BLaER1 treated with 17β-estradiol and CSF1 and Interleukin-3, amounts not matched to agents 10 nM and 100 nM (cell line): ENCODE data around the gene OTUD5.
"Not testable (repeated sequence)": the region's sequence is repeated elsewhere in the genome, so short reads cannot be mapped to it uniquely, and the experiment has no call there.

ENCODE experiments used
- H3K27ac ChIP-seq, 11 experiments: shearing (Covaris generic); formaldehyde crosslinking; 2 replicates each; pipeline ENCODE4 v1.8.1; 2022
- H3K27me3 ChIP-seq, 11 experiments: shearing (Covaris generic); formaldehyde crosslinking; 2 replicates each; pipeline ENCODE4 v1.8.1; 2022
- H3K36me3 ChIP-seq, 11 experiments: shearing (Covaris generic); formaldehyde crosslinking; 2 replicates each; pipeline ENCODE4 v1.8.1; 2022
- H3K4me1 ChIP-seq, 10 experiments: shearing (Covaris generic); formaldehyde crosslinking; 2 replicates each; pipeline ENCODE4 v1.8.1; 2022
- H3K4me2 ChIP-seq, 11 experiments: shearing (Covaris generic); formaldehyde crosslinking; 2 replicates each; pipeline ENCODE4 v1.8.1; 2022
- H3K4me3 ChIP-seq, 10 experiments: shearing (Covaris generic); formaldehyde crosslinking; 2 replicates each; pipeline ENCODE4 v1.8.1; 2022
- H3K9ac ChIP-seq, 11 experiments: shearing (Covaris generic); formaldehyde crosslinking; 2 replicates each; pipeline ENCODE4 v1.8.1; 2022
- H3K9me3 ChIP-seq, 11 experiments: shearing (Covaris generic); formaldehyde crosslinking; replicated peaks in 1 of 11; 2 replicates each; pipeline ENCODE4 v1.8.1; 2022
- H4K20me1 ChIP-seq, 11 experiments: shearing (Covaris generic); formaldehyde crosslinking; 2 replicates each; pipeline ENCODE4 v1.8.1; 2022
- Cebpa-rat ChIP-seq, 11 experiments: shearing (Covaris generic); IDR thresholded peaks; 2 replicates each; pipeline ENCODE4 v1.8.1; 2022

The OTUD5 gene

GRCh38 chrX:48893556-48894348 lies 63.7 kb downstream of the OTUD5 start:
- H3K9ac ChIP-seq = 0 out of 22 replicates have a peak overlapping the region, but pooled peaks of 1 of the 11 experiments have one; percentile 17
- H3K4me1 ChIP-seq = peaks cover 18 to 33% (median 23%) of the 10 kb centered on the region in 10 experiments
- no peak overlapping the region for H3K27ac ChIP-seq
- H3K36me3 ChIP-seq = peaks cover 0 to 24% (median 13%) of the 10 kb centered on the region in 11 experiments; a peak in 10 of 22 replicates
- peaks cover 0 to 21% (median 3%) of the 10 kb centered on the region in 11 experiments; a peak in 7 of 22 replicates for H3K9me3 ChIP-seq
- H3K27me3 ChIP-seq = peaks cover 0 to 32% (median 11%) of the 10 kb centered on the region in 11 experiments; a peak in 13 of 22 replicates
- peaks cover 0 to 29% (median 13%) of the 10 kb centered on the region in 11 experiments; a peak in 11 of 22 replicates for H4K20me1 ChIP-seq
- TF ChIP-seq Cebpa-rat (IDR thresholded peaks at IDR 0.05) = no peak
- H3K4me2 ChIP-seq = no peak overlapping the region
- no peak overlapping the region for H3K4me3 ChIP-seq

- Histone ChIP-seq H3K4me2 (peak overlapping the region in 5 of 11 experiments; percentile 27 to 85 (median 64); a peak in 5 of 22 replicates), H3K9ac (peak overlapping the region in 2 of 11 experiments; percentile 17 to 71; a peak in 2 of 22 replicates), H3K9me3 (peaks cover 0 to 16% (median under 1%) of the 10 kb centered on the region in 11 experiments; a peak in 7 of 22 replicates), H4K20me1 (peaks cover 0 to 28% (median 9%) of the 10 kb centered on the region in 11 experiments; a peak in 7 of 22 replicates), H3K4me3 (no peak overlapping the region), H3K4me1 (peaks cover 15 to 29% (median 21%) of the 10 kb centered on the region in 10 experiments; a peak in 19 of 20 replicates), H3K27me3 (peaks cover 0 to 32% (median 11%) of the 10 kb centered on the region in 11 experiments; a peak in 13 of 22 replicates), H3K27ac (no peak overlapping the region), H3K36me3 (peaks cover 0 to 24% (median 13%) of the 10 kb centered on the region in 11 experiments; a peak in 10 of 22 replicates)
- no peak for TF ChIP-seq Cebpa-rat (IDR thresholded peaks at IDR 0.05)
These were observed 64.5 kb downstream of the OTUD5 start for GRCh38 chrX:48892896-48893295.

- no peak for TF ChIP-seq Cebpa-rat (IDR thresholded peaks at IDR 0.05)
- peaks cover 0 to 39% (median 11%) of the 10 kb centered on the region in 11 experiments; a peak in 14 of 22 replicates for H3K27me3 ChIP-seq
- peak overlapping the region; percentile 54 to 72 (median 62) for H3K4me3 ChIP-seq
- H3K4me2 ChIP-seq = peak overlapping the region; percentile 61 to 92 (median 79)
- peaks cover 0 to 6% (median 0%) of the 10 kb centered on the region in 11 experiments; a peak in 2 of 22 replicates for H3K9me3 ChIP-seq
- H3K9ac ChIP-seq = peak overlapping the region; percentile 52 to 73 (median 70)
- peak overlapping the region in 8 of 11 experiments; percentile 9 to 51 (median 24); a peak in 10 of 22 replicates for H3K27ac ChIP-seq
- peaks cover 0 to 27% (median 9%) of the 10 kb centered on the region in 11 experiments; a peak in 7 of 22 replicates for H4K20me1 ChIP-seq
- peaks cover 0 to 24% (median 13%) of the 10 kb centered on the region in 11 experiments; a peak in 10 of 22 replicates for H3K36me3 ChIP-seq
- peaks cover 13 to 28% (median 19%) of the 10 kb centered on the region in 10 experiments; a peak in 19 of 20 replicates for H3K4me1 ChIP-seq
These were observed 65.8 kb downstream of the OTUD5 start for GRCh38 chrX:48891402-48892288.

GRCh38 chrX:48890934-48891401 lies 66.4 kb downstream of the OTUD5 start:
- H3K9ac ChIP-seq = peak overlapping the region; percentile 52 to 73 (median 70)
- peak overlapping the region; percentile 54 to 72 (median 62) for H3K4me3 ChIP-seq

GRCh38 chrX:48890296-48890925 lies 67.0 kb downstream of the OTUD5 start:
- Histone ChIP-seq H3K9me3 (peaks cover 0 to 6% (median 0%) of the 10 kb centered on the region in 11 experiments; a peak in 1 of 22 replicates), H3K27ac (peak overlapping the region in 3 of 11 experiments; percentile 29 to 51 (median 41); a peak in 3 of 22 replicates), H3K36me3 (peaks cover 0 to 24% (median 13%) of the 10 kb centered on the region in 11 experiments; a peak in 10 of 22 replicates), H3K4me1 (peaks cover 7 to 18% (median 11%) of the 10 kb centered on the region in 10 experiments; a peak in 15 of 20 replicates), H3K9ac (peak overlapping the region in 10 of 11 experiments; percentile 52 to 73 (median 69); a peak in 20 of 22 replicates), H3K4me2 (peak overlapping the region; percentile 61 to 92 (median 78)), H4K20me1 (peaks cover 0 to 16% (median 3%) of the 10 kb centered on the region in 11 experiments; a peak in 4 of 22 replicates), H3K4me3 (peak overlapping the region; percentile 54 to 72 (median 62); a peak in 19 of 20 replicates), H3K27me3 (peaks cover 0 to 42% (median 11%) of the 10 kb centered on the region in 11 experiments; a peak in 14 of 22 replicates)
- no peak for TF ChIP-seq Cebpa-rat (IDR thresholded peaks at IDR 0.05)

More at GRCh38 chrX:48890934-48891401, 66.4 kb downstream of the OTUD5 start:
- peak overlapping the region; percentile 61 to 92 (median 78) for H3K4me2 ChIP-seq
- H3K9me3 ChIP-seq = peaks cover 0 to 6% (median 0%) of the 10 kb centered on the region in 11 experiments; a peak in 1 of 22 replicates
- no peak for TF ChIP-seq Cebpa-rat (IDR thresholded peaks at IDR 0.05)
- H3K36me3 ChIP-seq = peaks cover 0 to 24% (median 13%) of the 10 kb centered on the region in 11 experiments; a peak in 10 of 22 replicates
- H3K27ac ChIP-seq = peak overlapping the region in 8 of 11 experiments; percentile 9 to 51 (median 24); a peak in 10 of 22 replicates
- peaks cover 0 to 20% (median 3%) of the 10 kb centered on the region in 11 experiments; a peak in 5 of 22 replicates for H4K20me1 ChIP-seq
- peaks cover 0 to 42% (median 11%) of the 10 kb centered on the region in 11 experiments; a peak in 14 of 22 replicates for H3K27me3 ChIP-seq
- peaks cover 7 to 22% (median 12%) of the 10 kb centered on the region in 10 experiments; a peak in 17 of 20 replicates for H3K4me1 ChIP-seq

- not testable (repeated sequence) for H3K4me3 ChIP-seq, H3K36me3 ChIP-seq, H3K9me3 ChIP-seq, H3K9ac ChIP-seq, H3K4me2 ChIP-seq, H3K27ac ChIP-seq, H3K4me1 ChIP-seq, H4K20me1 ChIP-seq
- H3K27me3 ChIP-seq = peaks cover 0 to 46% (median 25%) of the 10 kb centered on the region in 11 experiments; a peak in 16 of 22 replicates
These were observed 70.8 kb downstream of the OTUD5 start for GRCh38 chrX:48886586-48886985.

GRCh38 chrX:48883729-48884128 lies 73.7 kb downstream of the OTUD5 start:
- H3K27ac ChIP-seq = no peak overlapping the region
- no peak overlapping the region for H3K4me2 ChIP-seq
- no peak for TF ChIP-seq Cebpa-rat (IDR thresholded peaks at IDR 0.05)
- no peaks in the 10 kb centered on the region for H4K20me1 ChIP-seq
- no peaks in the 10 kb centered on the region for H3K9me3 ChIP-seq
- no peaks in the 10 kb centered on the region for H3K36me3 ChIP-seq
- H3K9ac ChIP-seq = no peak overlapping the region
- no peaks in the 10 kb centered on the region for H3K4me1 ChIP-seq
- H3K27me3 ChIP-seq = peaks cover 0 to 57% (median 39%) of the 10 kb centered on the region in 11 experiments; a peak in 15 of 22 replicates
- H3K4me3 ChIP-seq = no peak overlapping the region

- not testable (repeated sequence) for H3K9me3 ChIP-seq, H3K9ac ChIP-seq, H3K4me1 ChIP-seq, H3K4me3 ChIP-seq, H3K36me3 ChIP-seq, H4K20me1 ChIP-seq, H3K27ac ChIP-seq
- Histone ChIP-seq H3K27me3 (peaks cover 0 to 49% (median 38%) of the 10 kb centered on the region in 11 experiments; a peak in 18 of 22 replicates), H3K4me2 (0 out of 22 replicates have a peak overlapping the region, but pooled peaks of 1 of the 11 experiments have one; percentile 42)
These were observed 80.5 kb downstream of the OTUD5 start for GRCh38 chrX:48876944-48877343.
